Thoracic aorta (tissue), 2 donors: Measurements from ENCODE around the gene DNAJC5G. TPM values are rescaled to one million over a fixed set of nuclear protein-coding genes. Genes with fewer than 3 reads are reported as not detected.
A peak's percentile ranks its signal among the peaks of the same experiment; 100 is the strongest.

Experiments
- ATAC-seq: fragments of 150-250 bp; one replicate; pipeline ENCODE4 v1.8.0; 2017; ENCODE audit warnings: low read depth; ENCODE audit not compliant: insufficient number of reproducible peaks, low FRiP score
- DNase-seq: peaks from one replicate; pipeline ENCODE4 v3.0.0-alpha.2; 2020; ENCODE audit warnings: low spot score
- H3K27ac ChIP-seq, 2 donors: fragments of 200-600 bp; sonication (generic); 1 replicate in 1 of 2; 2 replicates in 1 of 2; pipeline ENCODE4 v1.5.1; 2016; ENCODE audit warnings: mild to moderate bottlenecking in 2 of 2, moderate library complexity in 2 of 2
- H3K27me3 ChIP-seq: fragments of 200-600 bp; sonication (generic); replicated peaks from 2 replicates; pipeline ENCODE4 v1.6.0; 2016; ENCODE audit warnings: mild to moderate bottlenecking; ENCODE audit not compliant: insufficient read depth
- H3K36me3 ChIP-seq: fragments of 200-600 bp; sonication (generic); one replicate; pipeline ENCODE4 v1.5.1; 2016
- H3K4me1 ChIP-seq, 2 donors: fragments of 200-600 bp; sonication (generic); 1 replicate in 1 of 2; 2 replicates in 1 of 2; pipeline versions ENCODE4 v1.5.1 to v1.6.0; 2016; ENCODE audit warnings: low read depth in 2 of 2, mild to moderate bottlenecking in 1 of 2; ENCODE audit not compliant: control insufficient read depth in 1 of 2
- H3K4me3 ChIP-seq: fragments of 200-600 bp; sonication (generic); 2 replicates; pipeline ENCODE4 v1.5.1; 2016; ENCODE audit warnings: mild to moderate bottlenecking
- H3K9me3 ChIP-seq: fragments of 200-600 bp; sonication (generic); 2 replicates; pipeline ENCODE4 v1.5.1; 2016
- total RNA-seq, 2 donors: library from RNA; depleted of rRNA; stranded (reverse); fragments of >200 nt; gene quantifications; one replicate each; pipeline versions ENCODE4 v1.1.0 to v1.2.3, GENCODE V29; 2016
- TF ChIP-seq, protein P1 (sequence below): fragments of 200-600 bp; sonication (generic); IDR thresholded peaks from one replicate; pipeline ENCODE4 v1.5.1; 2019; ENCODE audit warnings: antibody characterized with exemption

The DNAJC5G gene
- total RNA-seq, 2 donors from 2014 or later = 0.68 TPM; not detected in 1

DNA sequence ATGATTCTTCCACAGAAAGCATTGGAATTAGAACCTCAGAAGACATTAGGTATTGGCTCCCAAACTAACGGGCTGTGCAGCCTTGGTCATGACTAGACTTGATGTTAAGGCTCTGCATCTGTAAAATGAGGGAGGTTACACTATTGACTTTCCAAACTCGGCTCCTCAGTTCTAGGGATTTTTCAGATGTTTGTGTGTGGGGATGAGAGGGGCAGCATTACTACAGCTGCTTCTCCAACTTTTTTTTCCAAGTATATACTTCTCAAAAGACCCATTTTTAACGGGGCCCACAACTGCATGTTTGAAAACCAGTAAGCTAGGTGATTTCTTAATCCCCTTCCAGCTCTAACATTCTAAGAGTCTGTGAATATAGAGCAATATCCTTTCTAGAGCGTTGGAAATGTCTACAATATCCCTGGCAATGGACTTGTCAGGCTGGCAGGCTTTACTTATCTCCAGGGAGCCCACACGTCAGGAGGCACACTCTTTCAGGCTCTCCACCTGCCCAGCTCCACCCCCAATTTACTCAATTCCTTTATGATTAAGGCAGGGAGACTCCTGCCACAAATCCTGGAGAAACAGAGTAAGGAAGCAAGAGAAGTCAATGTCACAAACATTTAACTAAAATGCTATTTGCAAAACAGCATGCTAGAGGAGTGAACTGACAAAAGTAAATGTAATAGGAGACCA is 48.5 kb downstream of the DNAJC5G start:
- Histone ChIP-seq H3K9me3 (no peaks in the 10 kb centered on the region), H3K4me3 (peak overlapping the region; percentile 84), H3K36me3 (peaks cover 22% of the 10 kb centered on the region), H3K27me3 (no peaks in the 10 kb centered on the region), H3K4me1 (peaks cover 6 to 24% of the 10 kb centered on the region in 2 donors), H3K27ac (peak overlapping the region; percentile 86)
- DNase-seq = no peak
- no peak for ATAC-seq
- TF ChIP-seq, protein P1, sequence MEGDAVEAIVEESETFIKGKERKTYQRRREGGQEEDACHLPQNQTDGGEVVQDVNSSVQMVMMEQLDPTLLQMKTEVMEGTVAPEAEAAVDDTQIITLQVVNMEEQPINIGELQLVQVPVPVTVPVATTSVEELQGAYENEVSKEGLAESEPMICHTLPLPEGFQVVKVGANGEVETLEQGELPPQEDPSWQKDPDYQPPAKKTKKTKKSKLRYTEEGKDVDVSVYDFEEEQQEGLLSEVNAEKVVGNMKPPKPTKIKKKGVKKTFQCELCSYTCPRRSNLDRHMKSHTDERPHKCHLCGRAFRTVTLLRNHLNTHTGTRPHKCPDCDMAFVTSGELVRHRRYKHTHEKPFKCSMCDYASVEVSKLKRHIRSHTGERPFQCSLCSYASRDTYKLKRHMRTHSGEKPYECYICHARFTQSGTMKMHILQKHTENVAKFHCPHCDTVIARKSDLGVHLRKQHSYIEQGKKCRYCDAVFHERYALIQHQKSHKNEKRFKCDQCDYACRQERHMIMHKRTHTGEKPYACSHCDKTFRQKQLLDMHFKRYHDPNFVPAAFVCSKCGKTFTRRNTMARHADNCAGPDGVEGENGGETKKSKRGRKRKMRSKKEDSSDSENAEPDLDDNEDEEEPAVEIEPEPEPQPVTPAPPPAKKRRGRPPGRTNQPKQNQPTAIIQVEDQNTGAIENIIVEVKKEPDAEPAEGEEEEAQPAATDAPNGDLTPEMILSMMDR = no peak

DNA sequence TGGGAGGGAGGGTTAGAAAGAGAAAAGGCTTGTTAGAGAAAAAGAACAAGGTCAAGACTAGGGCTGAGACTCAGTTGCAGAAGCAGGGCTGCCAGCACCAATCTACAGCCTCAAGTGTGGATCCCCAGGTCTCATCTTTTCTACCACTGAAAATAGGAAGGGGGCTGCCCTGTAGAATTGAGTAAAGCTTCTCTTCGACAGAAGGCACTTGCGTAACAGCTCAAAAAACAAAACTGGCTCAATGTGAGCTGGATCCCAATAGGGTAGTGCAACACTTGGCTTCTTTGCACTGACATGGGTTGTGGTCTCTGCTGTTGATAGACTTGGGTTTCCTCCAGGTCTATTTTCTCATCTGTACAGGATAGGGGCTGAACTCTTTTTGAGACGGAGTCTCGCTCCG is 49.5 kb downstream of the DNAJC5G start:
- DNase-seq (no peak), ATAC-seq (no peak)
- TF ChIP-seq, protein P1 = no peak
- Histone ChIP-seq H3K27me3 (no peaks in the 10 kb centered on the region), H3K4me1 (peaks cover 6 to 24% of the 10 kb centered on the region in 2 donors), H3K9me3 (no peaks in the 10 kb centered on the region), H3K4me3 (no peak overlapping the region), H3K27ac (no peak overlapping the region), H3K36me3 (peaks cover 29% of the 10 kb centered on the region)

Other genes starting within 250 kb of the DNAJC5G start
- 10 to 100 TPM; 68.2 to 84.4 TPM for gene TMEM214, start 242.5 kb upstream of the DNAJC5G start, total RNA-seq
- 10 to 100 TPM in 1 of 2 donors, 1 to 10 TPM in 1; 7.8 to 10.8 TPM for gene AGBL5, start 223.8 kb upstream of the DNAJC5G start, total RNA-seq
- 100 to 1,000 TPM; 147 to 272 TPM for gene OST4, start 203.8 kb upstream of the DNAJC5G start, total RNA-seq
- 100 to 1,000 TPM; 231 to 309 TPM for gene EMILIN1, start 196.8 kb upstream of the DNAJC5G start, total RNA-seq
- 1 to 10 TPM; 1.5 to 2.6 TPM for gene KHK, start 188.7 kb upstream of the DNAJC5G start, total RNA-seq
- gene CGREF1, start 156.3 kb upstream of the DNAJC5G start, total RNA-seq = 10 to 100 TPM; 18.8 to 19.8 TPM
- under 1 TPM in 1 of 2 donors, not detected in 1; 0.27 TPM for gene ABHD1, start 151.6 kb upstream of the DNAJC5G start, total RNA-seq
- gene PREB, start 140.8 kb upstream of the DNAJC5G start, total RNA-seq = 10 to 100 TPM; 64.3 to 92.3 TPM
- not detected for gene PRR30, start 136.0 kb upstream of the DNAJC5G start, total RNA-seq
- gene TCF23, start 126.4 kb upstream of the DNAJC5G start, total RNA-seq = not detected
- gene ATRAID, start 63.4 kb upstream of the DNAJC5G start, total RNA-seq = 100 to 1,000 TPM in 1 of 2 donors, 10 to 100 TPM in 1; 90.0 to 174 TPM
- gene SLC5A6, start 63.2 kb upstream of the DNAJC5G start, total RNA-seq = 10 to 100 TPM; 26.0 to 51.2 TPM
- 10 to 100 TPM; 16.2 to 25.0 TPM for gene CAD, start 58.1 kb upstream of the DNAJC5G start, total RNA-seq
- 1 to 10 TPM; 4.4 to 8.5 TPM for gene SLC30A3, start 12.4 kb upstream of the DNAJC5G start, total RNA-seq
- gene TRIM54, start 7.0 kb downstream of the DNAJC5G start, total RNA-seq = 1 to 10 TPM in 1 of 2 donors, under 1 TPM in 1; 0.41 to 2.5 TPM
- 1 to 10 TPM in 1 of 2 donors, not detected in 1; 1.8 TPM for gene UCN, start 33.0 kb downstream of the DNAJC5G start, total RNA-seq
- 10 to 100 TPM; 58.1 to 68.1 TPM for gene MPV17, start 47.7 kb downstream of the DNAJC5G start, total RNA-seq
- 10 to 100 TPM; 56.6 to 58.8 TPM for gene GTF3C2, start 81.3 kb downstream of the DNAJC5G start, total RNA-seq
- gene EIF2B4, start 94.9 kb downstream of the DNAJC5G start, total RNA-seq = 10 to 100 TPM; 31.5 to 55.4 TPM
- 100 to 1,000 TPM in 1 of 2 donors, 10 to 100 TPM in 1; 84.4 to 133 TPM for gene SNX17, start 95.2 kb downstream of the DNAJC5G start, total RNA-seq
- 10 to 100 TPM; 10.7 to 10.9 TPM for gene ZNF513, start 105.3 kb downstream of the DNAJC5G start, total RNA-seq
- gene PPM1G, start 134.2 kb downstream of the DNAJC5G start, total RNA-seq = 10 to 100 TPM; 50.2 to 50.4 TPM
- 10 to 100 TPM; 61.5 to 77.7 TPM for gene NRBP1, start 153.2 kb downstream of the DNAJC5G start, total RNA-seq
- gene KRTCAP3, start 166.9 kb downstream of the DNAJC5G start, total RNA-seq = under 1 TPM in 1 of 2 donors, not detected in 1; 0.68 TPM
- 10 to 100 TPM; 33.0 to 45.6 TPM for gene IFT172, start 214.3 kb downstream of the DNAJC5G start, total RNA-seq
- gene FNDC4, start 219.8 kb downstream of the DNAJC5G start, total RNA-seq = 10 to 100 TPM; 32.9 to 37.1 TPM
- gene GCKR, start 221.4 kb downstream of the DNAJC5G start, total RNA-seq = 1 to 10 TPM; 1.8 to 5.7 TPM